WTC11 (cell line): ENCODE data around the gene ARAP1. TPM values are rescaled to one million over a fixed set of nuclear protein-coding genes. Genes with fewer than 3 reads are reported as not detected.

Source experiments
- ATAC-seq: fragments of 200-7000 bp; cut with Tn5 transposase; 2 replicates; pipeline ENCODE4 v1.10.0; 2021; ENCODE audit warnings: mild to moderate bottlenecking, moderate library complexity
- CTCF ChIA-PET: fragments of 300-600 bp; sonication (Branson Sonifier 250); formaldehyde crosslinking; loops from one replicate; lab custom pipeline; 2021; ENCODE audit warnings: antibody characterized with exemption; lab: Charles Lee
- POLR2A ChIA-PET: fragments of 350-600 bp; sonication (Branson Sonifier 250); formaldehyde crosslinking; loops from one replicate; lab custom pipeline; 2021; ENCODE audit warnings: antibody characterized with exemption; lab: Charles Lee
- DNase-seq: peaks from one replicate; pipeline ENCODE4 v3.0.0; 2021; ENCODE audit warnings: low spot score
- H3K27ac Mint-ChIP-seq: 2 replicates; pipeline ENCODE4 v1.8.0; 2021; ENCODE audit warnings: mixed read lengths
- H3K27me3 Mint-ChIP-seq: 2 replicates; pipeline ENCODE4 v1.8.0; 2021; ENCODE audit warnings: low read depth, mild to moderate bottlenecking, moderate library complexity, mixed read lengths
- H3K36me3 Mint-ChIP-seq: 2 replicates; pipeline ENCODE4 v1.8.0; 2021; ENCODE audit warnings: mixed read lengths
- H3K4me1 Mint-ChIP-seq: 2 replicates; pipeline ENCODE4 v1.8.0; 2022; ENCODE audit warnings: mixed read lengths
- H3K4me3 Mint-ChIP-seq: 2 replicates; pipeline ENCODE4 v1.8.0; 2021; ENCODE audit warnings: mild to moderate bottlenecking, moderate library complexity, mixed read lengths
- H3K9me3 Mint-ChIP-seq: 2 replicates; pipeline ENCODE4 v1.8.0; 2021; ENCODE audit warnings: mixed read lengths
- CBFB ChIP-seq: sonication (generic); formaldehyde crosslinking; IDR thresholded peaks from 2 replicates; pipeline ENCODE4 v1.8.1; 2022; ENCODE audit warnings: mild to moderate bottlenecking, low read depth, missing genetic modification reagents
- CREB1 ChIP-seq: sonication (generic); formaldehyde crosslinking; IDR thresholded peaks from 2 replicates; pipeline ENCODE4 v1.8.0; 2023; ENCODE audit warnings: mild to moderate bottlenecking, missing genetic modification reagents
- GRHL2 ChIP-seq: fragments of 250-450 bp; sonication (Bioruptor Pico); IDR thresholded peaks from 2 replicates; pipeline ENCODE4 v1.8.0; 2022; ENCODE audit warnings: mild to moderate bottlenecking, moderate library complexity; ENCODE audit not compliant: insufficient replicate concordance, severe bottlenecking
- GTF2I ChIP-seq: fragments of 250-450 bp; sonication (Bioruptor Pico); conservative IDR thresholded peaks from 2 replicates; pipeline ENCODE4 v1.4.0; 2021; ENCODE audit warnings: mild to moderate bottlenecking
- IRF2 ChIP-seq: sonication (generic); formaldehyde crosslinking; IDR thresholded peaks from 2 replicates; pipeline ENCODE4 v1.8.0; 2022; ENCODE audit warnings: low read depth, missing genetic modification reagents, borderline replicate concordance
- NR1H2 ChIP-seq: sonication (generic); formaldehyde crosslinking; IDR thresholded peaks from 2 replicates; pipeline ENCODE4 v1.9.0; 2021; ENCODE audit warnings: mild to moderate bottlenecking, moderate library complexity, missing genetic modification reagents
- RORB ChIP-seq: fragments of 250-450 bp; sonication (Bioruptor Pico); IDR thresholded peaks from 2 replicates; pipeline ENCODE4 v1.9.0; 2021; ENCODE audit warnings: mild to moderate bottlenecking
- SP1 ChIP-seq: sonication (generic); formaldehyde crosslinking; conservative IDR thresholded peaks from 2 replicates; pipeline ENCODE4 v1.8.1; 2022; ENCODE audit warnings: missing genetic modification reagents
- ZNF671 ChIP-seq: fragments of 250-450 bp; sonication (Bioruptor Pico); IDR thresholded peaks from 2 replicates; pipeline ENCODE4 v1.8.0; 2021; ENCODE audit warnings: mild to moderate bottlenecking
- total RNA-seq: library from RNA; stranded (reverse); gene quantifications from 3 replicates; pipeline ENCODE4 v1.2.3, GENCODE V29; 2021
- TF ChIP-seq, protein P1 (sequence below): fragments of 250-450 bp; sonication (Bioruptor Pico); IDR thresholded peaks from 2 replicates; pipeline ENCODE4 v1.9.0; 2021; ENCODE audit warnings: moderate library complexity, mild to moderate bottlenecking, inconsistent platforms, borderline replicate concordance
- TF ChIP-seq, protein P2 (sequence below): fragments of 250-450 bp; sonication (Bioruptor Pico); IDR thresholded peaks from 2 replicates; pipeline ENCODE4 v1.9.0; 2021; ENCODE audit warnings: mild to moderate bottlenecking
- TF ChIP-seq, protein P3 (sequence below): sonication (generic); formaldehyde crosslinking; IDR thresholded peaks from 2 replicates; pipeline ENCODE4 v1.8.0; 2022; ENCODE audit warnings: missing genetic modification reagents
- TF ChIP-seq, protein P4 (sequence below): sonication (generic); formaldehyde crosslinking; IDR thresholded peaks from 2 replicates; pipeline ENCODE4 v1.8.0; 2023; ENCODE audit warnings: mild to moderate bottlenecking, missing genetic modification reagents
- TF ChIP-seq, protein P5 (sequence below): sonication (generic); formaldehyde crosslinking; IDR thresholded peaks from 2 replicates; pipeline ENCODE4 v1.8.0; 2023; ENCODE audit warnings: missing genetic modification reagents
- TF ChIP-seq, protein P6 (sequence below): sonication (generic); formaldehyde crosslinking; IDR thresholded peaks from 2 replicates; pipeline ENCODE4 v1.8.1; 2022; ENCODE audit warnings: mild to moderate bottlenecking, moderate library complexity, missing genetic modification reagents
- TF ChIP-seq, protein P7 (sequence below): sonication (generic); formaldehyde crosslinking; IDR thresholded peaks from 2 replicates; pipeline ENCODE4 v1.8.1; 2022; ENCODE audit warnings: low read depth, mild to moderate bottlenecking, moderate library complexity, missing genetic modification reagents, borderline replicate concordance

Gene ARAP1
- total RNA-seq, 1 experiment from 2014 or later: 98.8 TPM

DNA sequence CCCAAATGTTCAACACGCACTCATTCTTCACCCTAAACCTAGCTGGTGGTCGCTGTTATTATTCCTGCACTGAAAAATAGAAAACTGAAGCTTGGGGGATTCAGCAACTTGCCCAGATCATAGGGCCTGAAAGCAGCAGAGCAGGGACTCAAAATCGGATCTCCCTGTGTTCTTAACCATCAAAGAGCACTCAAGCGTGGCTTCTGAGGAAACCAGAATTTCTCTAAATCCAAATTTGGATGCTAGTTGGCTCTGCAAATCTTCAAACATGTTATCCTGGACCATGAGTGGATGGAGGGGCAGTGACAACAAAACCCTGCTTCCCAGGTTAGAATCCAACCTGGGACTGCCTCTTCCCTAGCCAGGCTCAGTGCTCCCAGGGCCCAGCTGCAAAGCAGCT, 11.6 kb upstream of the ARAP1 start:
- ATAC-seq: no peak
- Mint-ChIP-seq H3K4me1 (peaks cover 31% of the 10 kb centered on the region), H3K9me3 (no peaks in the 10 kb centered on the region), H3K36me3 (no peaks in the 10 kb centered on the region), H3K4me3 (no peak overlapping the region), H3K27ac (peak overlapping the region; percentile 23; the same call in 1 of the 2 replicates), H3K27me3 (no peaks in the 10 kb centered on the region; the same call in 1 of the 2 replicates)
- no peak for DNase-seq
- TF ChIP-seq, protein P1, sequence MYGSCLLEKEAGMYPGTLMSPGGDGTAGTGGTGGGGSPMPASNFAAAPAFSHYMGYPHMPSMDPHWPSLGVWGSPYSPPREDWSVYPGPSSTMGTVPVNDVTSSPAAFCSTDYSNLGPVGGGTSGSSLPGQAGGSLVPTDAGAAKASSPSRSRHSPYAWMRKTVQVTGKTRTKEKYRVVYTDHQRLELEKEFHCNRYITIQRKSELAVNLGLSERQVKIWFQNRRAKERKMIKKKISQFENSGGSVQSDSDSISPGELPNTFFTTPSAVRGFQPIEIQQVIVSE (CRISPR knock-in tag): no peak
- TF ChIP-seq GTF2I (CRISPR knock-in tag) (no peak), SP1 (CRISPR knock-in tag) (no peak), CREB1 (CRISPR knock-in tag) (no peak), CBFB (CRISPR knock-in tag) (no peak), GRHL2 (CRISPR knock-in tag) (no peak), NR1H2 (no peak), RORB (CRISPR knock-in tag) (no peak)
- TF ChIP-seq, protein P2, sequence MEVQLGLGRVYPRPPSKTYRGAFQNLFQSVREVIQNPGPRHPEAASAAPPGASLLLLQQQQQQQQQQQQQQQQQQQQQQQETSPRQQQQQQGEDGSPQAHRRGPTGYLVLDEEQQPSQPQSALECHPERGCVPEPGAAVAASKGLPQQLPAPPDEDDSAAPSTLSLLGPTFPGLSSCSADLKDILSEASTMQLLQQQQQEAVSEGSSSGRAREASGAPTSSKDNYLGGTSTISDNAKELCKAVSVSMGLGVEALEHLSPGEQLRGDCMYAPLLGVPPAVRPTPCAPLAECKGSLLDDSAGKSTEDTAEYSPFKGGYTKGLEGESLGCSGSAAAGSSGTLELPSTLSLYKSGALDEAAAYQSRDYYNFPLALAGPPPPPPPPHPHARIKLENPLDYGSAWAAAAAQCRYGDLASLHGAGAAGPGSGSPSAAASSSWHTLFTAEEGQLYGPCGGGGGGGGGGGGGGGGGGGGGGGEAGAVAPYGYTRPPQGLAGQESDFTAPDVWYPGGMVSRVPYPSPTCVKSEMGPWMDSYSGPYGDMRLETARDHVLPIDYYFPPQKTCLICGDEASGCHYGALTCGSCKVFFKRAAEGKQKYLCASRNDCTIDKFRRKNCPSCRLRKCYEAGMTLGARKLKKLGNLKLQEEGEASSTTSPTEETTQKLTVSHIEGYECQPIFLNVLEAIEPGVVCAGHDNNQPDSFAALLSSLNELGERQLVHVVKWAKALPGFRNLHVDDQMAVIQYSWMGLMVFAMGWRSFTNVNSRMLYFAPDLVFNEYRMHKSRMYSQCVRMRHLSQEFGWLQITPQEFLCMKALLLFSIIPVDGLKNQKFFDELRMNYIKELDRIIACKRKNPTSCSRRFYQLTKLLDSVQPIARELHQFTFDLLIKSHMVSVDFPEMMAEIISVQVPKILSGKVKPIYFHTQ (CRISPR knock-in tag): no peak
- TF ChIP-seq, protein P3, sequence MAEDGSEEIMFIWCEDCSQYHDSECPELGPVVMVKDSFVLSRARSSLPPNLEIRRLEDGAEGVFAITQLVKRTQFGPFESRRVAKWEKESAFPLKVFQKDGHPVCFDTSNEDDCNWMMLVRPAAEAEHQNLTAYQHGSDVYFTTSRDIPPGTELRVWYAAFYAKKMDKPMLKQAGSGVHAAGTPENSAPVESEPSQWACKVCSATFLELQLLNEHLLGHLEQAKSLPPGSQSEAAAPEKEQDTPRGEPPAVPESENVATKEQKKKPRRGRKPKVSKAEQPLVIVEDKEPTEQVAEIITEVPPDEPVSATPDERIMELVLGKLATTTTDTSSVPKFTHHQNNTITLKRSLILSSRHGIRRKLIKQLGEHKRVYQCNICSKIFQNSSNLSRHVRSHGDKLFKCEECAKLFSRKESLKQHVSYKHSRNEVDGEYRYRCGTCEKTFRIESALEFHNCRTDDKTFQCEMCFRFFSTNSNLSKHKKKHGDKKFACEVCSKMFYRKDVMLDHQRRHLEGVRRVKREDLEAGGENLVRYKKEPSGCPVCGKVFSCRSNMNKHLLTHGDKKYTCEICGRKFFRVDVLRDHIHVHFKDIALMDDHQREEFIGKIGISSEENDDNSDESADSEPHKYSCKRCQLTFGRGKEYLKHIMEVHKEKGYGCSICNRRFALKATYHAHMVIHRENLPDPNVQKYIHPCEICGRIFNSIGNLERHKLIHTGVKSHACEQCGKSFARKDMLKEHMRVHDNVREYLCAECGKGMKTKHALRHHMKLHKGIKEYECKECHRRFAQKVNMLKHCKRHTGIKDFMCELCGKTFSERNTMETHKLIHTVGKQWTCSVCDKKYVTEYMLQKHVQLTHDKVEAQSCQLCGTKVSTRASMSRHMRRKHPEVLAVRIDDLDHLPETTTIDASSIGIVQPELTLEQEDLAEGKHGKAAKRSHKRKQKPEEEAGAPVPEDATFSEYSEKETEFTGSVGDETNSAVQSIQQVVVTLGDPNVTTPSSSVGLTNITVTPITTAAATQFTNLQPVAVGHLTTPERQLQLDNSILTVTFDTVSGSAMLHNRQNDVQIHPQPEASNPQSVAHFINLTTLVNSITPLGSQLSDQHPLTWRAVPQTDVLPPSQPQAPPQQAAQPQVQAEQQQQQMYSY (CRISPR knock-in tag): no peak
- TF ChIP-seq, protein P4, sequence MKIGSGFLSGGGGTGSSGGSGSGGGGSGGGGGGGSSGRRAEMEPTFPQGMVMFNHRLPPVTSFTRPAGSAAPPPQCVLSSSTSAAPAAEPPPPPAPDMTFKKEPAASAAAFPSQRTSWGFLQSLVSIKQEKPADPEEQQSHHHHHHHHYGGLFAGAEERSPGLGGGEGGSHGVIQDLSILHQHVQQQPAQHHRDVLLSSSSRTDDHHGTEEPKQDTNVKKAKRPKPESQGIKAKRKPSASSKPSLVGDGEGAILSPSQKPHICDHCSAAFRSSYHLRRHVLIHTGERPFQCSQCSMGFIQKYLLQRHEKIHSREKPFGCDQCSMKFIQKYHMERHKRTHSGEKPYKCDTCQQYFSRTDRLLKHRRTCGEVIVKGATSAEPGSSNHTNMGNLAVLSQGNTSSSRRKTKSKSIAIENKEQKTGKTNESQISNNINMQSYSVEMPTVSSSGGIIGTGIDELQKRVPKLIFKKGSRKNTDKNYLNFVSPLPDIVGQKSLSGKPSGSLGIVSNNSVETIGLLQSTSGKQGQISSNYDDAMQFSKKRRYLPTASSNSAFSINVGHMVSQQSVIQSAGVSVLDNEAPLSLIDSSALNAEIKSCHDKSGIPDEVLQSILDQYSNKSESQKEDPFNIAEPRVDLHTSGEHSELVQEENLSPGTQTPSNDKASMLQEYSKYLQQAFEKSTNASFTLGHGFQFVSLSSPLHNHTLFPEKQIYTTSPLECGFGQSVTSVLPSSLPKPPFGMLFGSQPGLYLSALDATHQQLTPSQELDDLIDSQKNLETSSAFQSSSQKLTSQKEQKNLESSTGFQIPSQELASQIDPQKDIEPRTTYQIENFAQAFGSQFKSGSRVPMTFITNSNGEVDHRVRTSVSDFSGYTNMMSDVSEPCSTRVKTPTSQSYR (CRISPR knock-in tag): no peak
- TF ChIP-seq, protein P5, sequence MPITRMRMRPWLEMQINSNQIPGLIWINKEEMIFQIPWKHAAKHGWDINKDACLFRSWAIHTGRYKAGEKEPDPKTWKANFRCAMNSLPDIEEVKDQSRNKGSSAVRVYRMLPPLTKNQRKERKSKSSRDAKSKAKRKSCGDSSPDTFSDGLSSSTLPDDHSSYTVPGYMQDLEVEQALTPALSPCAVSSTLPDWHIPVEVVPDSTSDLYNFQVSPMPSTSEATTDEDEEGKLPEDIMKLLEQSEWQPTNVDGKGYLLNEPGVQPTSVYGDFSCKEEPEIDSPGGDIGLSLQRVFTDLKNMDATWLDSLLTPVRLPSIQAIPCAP (CRISPR knock-in tag): no peak
- ChIA-PET CTCF (interaction anchor here (1.4 to 3.1 kb wide), 4 partner anchors 11 to 49 kb away, joined by 4 to 31 read pairs (median 6); partner anchors contain the start of gene STARD10), POLR2A (no interaction called here)

DNA sequence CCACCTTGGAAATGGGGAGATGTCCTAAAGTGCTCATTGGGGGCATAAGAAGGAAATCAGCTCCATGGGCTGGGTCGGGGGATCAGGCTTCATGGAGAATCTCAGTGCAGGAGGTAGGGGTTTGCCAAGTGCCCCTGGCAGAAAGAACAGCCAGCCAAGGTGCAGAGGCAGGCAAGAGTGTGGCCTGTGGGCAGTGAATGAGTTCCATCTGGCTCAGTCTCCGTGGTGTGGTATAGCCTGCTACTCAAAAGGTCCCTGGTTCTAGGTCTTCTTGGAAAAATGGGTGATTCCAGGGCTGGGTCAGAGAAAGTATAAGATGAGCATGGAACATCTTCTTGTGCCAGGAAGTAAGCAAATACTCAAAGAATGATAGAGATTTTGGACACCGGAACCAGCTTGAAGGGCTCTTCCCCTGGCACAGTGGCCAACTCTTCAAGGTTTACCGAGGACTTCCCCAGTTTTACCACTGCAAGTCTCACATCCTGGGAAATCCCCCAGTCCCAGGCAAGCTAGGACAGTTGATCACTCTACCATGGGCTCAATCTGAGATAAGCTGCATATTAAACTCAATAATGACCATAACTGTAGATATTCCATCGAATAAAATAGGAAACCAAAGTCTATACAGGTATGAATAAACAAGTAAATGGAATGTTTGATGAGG, 10.6 kb upstream of the ARAP1 start:
- Mint-ChIP-seq H3K9me3 (no peaks in the 10 kb centered on the region), H3K4me1 (peaks cover 24% of the 10 kb centered on the region), H3K27me3 (no peaks in the 10 kb centered on the region; the same call in 1 of the 2 replicates), H3K36me3 (no peaks in the 10 kb centered on the region), H3K27ac (no peak overlapping the region), H3K4me3 (no peak overlapping the region)
- ATAC-seq (no peak), DNase-seq (no peak)
- ChIA-PET CTCF (interaction anchor here (1.4 to 3.1 kb wide), 2 partner anchors 30 to 50 kb away, joined by 4 to 31 read pairs; partner anchors contain the start of gene STARD10), POLR2A (no interaction called here)
- TF ChIP-seq, protein P6, sequence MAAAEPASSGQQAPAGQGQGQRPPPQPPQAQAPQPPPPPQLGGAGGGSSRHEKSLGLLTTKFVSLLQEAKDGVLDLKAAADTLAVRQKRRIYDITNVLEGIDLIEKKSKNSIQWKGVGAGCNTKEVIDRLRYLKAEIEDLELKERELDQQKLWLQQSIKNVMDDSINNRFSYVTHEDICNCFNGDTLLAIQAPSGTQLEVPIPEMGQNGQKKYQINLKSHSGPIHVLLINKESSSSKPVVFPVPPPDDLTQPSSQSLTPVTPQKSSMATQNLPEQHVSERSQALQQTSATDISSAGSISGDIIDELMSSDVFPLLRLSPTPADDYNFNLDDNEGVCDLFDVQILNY (CRISPR knock-in tag): no peak
- TF ChIP-seq ZNF671 (CRISPR knock-in tag) (no peak), IRF2 (no peak)
- TF ChIP-seq, protein P7, sequence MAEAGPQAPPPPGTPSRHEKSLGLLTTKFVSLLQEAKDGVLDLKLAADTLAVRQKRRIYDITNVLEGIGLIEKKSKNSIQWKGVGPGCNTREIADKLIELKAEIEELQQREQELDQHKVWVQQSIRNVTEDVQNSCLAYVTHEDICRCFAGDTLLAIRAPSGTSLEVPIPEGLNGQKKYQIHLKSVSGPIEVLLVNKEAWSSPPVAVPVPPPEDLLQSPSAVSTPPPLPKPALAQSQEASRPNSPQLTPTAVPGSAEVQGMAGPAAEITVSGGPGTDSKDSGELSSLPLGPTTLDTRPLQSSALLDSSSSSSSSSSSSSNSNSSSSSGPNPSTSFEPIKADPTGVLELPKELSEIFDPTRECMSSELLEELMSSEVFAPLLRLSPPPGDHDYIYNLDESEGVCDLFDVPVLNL (CRISPR knock-in tag): no peak
- TF ChIP-seq, protein P3 (CRISPR knock-in tag): no peak
